ENCODE data around the gene COL5A1.
"Not testable (repeated sequence)": the region's sequence is repeated elsewhere in the genome, so short reads cannot be mapped to it uniquely, and the experiment has no call there.

COL5A1 gene

DNA sequence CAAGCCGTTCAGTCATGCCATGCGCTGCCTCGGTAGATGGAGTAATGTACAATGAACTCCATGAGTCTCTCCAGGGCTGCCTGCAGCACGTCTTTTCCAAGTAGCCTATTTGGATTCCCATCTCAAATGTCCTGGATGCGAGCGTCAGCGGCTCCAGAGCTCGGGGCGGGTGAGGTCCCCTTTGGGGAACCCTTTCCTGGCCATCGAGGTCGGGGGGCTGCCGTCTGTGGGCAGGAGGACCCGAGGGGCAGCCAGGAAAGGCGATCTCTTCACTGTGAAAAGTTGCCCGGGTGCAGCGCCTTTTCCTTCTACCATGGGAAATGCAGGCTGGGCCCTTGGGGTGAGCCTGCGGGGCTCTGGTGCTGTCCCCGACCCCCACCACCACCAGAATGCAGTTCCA is 202.1 kb downstream of the COL5A1 start:
- in situ Hi-C loops (cut with HindIII; ENCODE audit: low sequenced_read_pairs): no loop called here

DNA sequence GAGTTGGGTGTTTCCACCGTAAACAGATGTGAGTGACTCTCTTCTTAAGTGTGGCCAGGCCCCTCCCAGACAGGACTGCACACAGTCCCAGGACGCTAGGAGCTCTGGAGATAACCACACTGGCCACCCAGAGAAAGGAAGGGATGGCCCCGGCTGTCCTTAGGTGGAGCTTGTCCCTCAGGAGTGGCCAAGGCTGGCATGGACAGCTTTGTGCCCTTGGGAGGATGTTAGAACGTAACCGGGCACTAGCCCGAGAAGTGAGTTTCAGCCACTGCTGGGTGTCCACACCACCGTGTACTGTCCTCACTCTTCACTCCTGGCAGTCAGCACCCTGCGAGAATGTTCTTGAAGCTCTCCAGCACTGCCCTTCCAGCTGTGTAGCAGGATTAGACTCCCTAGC is 203.2 kb downstream of the COL5A1 start:
- in situ Hi-C loops (cut with HindIII; ENCODE audit: low sequenced_read_pairs): no loop called here

DNA sequence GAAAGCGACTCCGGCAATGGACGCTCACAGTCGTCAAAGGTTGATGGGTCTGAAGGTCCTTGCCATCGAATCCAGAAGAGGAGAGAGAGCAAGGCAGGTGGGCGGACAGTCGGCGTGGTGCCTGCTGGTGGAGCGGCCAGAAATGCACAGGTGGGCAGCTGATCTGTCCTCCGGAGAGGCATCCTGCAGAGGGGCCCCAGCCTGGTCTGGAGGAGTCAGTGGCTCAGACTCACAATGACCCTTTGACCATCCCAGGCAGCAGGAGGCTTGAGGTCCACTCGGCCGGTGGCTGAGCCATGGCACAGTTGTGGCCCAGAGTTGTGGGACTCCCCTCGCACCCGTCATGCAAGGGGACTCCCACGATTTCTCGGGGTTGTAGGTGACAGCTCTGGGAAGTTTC is 204.6 kb downstream of the COL5A1 start:
- in situ Hi-C loops (cut with HindIII; ENCODE audit: low sequenced_read_pairs): no loop called here

DNA sequence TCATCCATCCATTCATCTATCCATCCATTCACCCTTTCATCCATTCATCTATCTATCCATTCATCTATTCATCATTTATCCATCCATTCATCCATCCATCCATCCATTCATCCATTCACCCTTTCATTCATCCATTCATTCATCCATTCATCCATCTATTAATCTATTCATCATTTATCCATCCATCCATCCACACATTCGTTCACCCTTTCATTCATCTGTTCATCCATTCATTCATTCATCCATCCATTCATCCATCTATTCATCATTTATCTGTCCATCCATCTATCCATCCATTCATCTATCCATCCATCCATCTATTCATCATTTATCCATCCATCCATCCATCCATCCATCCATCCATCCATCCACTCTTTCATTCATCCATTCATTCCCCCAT is 205.1 kb downstream of the COL5A1 start:
- in situ Hi-C loops (cut with HindIII; ENCODE audit: low sequenced_read_pairs): no loop called here

DNA sequence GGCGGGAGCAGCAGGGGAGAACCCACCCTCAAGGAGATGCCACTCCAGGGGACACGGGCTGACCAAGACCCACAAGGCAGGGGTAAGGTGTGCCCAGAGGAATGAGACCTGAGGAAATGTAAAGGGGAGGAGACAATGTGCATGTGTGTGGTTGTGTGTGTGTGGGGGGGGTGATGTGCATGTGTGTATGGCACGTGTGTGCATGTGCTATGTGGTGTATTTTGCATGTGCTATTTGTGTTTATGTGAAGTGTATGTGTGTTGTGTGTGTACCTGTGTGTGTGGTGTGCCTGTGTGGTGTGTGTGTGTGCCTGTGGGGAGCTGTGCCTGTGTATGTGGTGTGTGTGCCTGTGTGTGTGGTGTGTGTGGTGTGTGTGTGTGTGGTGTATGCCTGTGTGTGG is 205.5 kb downstream of the COL5A1 start:
- in situ Hi-C loops (cut with HindIII; ENCODE audit: low sequenced_read_pairs): no loop called here

DNA sequence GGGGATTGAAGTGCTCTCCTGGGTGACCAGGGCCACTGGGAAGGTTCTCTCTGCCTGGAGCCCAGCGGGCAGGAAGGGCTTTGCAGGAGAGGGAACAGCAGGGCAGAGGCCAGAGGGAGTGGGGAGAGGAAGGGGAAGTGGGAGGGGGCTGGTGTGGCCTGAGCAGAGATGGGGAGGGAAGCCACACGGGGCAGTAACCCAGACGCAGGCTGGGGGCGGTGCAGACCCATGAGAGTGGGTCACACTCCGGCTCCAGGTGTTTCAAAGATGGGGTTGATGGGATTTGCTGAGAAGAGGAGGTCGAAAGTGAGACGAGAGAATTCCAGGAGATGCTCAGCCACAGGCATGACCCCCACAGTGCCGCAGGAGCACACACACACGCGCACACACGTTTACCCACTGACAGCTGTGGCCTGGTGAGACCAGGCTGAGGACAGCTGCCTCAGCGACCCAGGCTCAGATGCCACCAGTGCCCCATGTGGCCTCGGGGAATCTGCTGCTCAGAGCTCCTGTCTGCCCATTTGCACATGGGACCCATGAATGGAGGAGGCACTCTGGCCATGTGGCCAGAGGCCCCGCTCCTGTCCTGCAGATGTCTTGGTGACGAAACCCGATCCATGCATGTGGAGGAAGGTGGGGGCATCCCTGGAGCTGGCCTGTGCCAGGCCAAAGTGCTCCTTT is 206.3 kb downstream of the COL5A1 start:
- in situ Hi-C loops (cut with HindIII; ENCODE audit: low sequenced_read_pairs): no loop called here

DNA sequence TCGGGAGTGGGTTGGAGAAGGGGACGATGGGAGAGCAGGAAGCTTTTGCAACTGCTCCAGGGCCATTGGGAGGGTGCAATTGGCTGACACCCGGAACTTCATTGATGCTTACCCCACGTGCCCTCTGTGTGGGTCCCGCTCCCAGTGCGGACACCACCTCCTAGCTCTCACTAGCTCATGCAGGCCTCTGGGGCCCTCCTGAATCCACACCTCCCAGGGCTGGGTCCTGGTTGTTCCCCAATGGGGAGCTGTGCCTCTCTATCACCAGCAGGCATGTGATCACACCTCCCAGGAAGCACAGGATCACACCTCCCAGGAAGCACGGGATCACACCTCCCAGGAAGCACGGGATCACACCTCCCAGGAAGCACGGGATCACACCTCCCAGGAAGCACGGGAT is 206.9 kb downstream of the COL5A1 start:
- in situ Hi-C loops (cut with HindIII; ENCODE audit: low sequenced_read_pairs): no loop called here

DNA sequence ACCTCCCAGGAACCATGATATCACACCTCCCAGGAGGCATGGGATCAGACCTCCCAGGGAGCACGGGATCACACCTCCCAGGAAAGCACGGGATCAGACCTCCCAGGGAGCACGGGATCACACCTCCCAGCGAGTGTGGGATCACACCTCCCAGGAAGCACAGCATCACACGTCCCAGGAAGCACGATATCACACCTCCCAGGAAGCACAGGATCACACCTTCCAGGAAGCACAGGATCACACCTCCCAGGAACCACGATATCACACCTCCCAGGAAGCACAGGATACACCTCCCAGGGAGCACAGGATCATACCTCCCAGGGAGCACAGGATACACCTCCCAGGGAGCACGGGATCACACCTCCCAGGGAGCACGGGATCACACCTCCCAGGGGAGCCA is 209.0 kb downstream of the COL5A1 start:
- in situ Hi-C loops (cut with HindIII; ENCODE audit: low sequenced_read_pairs): no loop called here

DNA sequence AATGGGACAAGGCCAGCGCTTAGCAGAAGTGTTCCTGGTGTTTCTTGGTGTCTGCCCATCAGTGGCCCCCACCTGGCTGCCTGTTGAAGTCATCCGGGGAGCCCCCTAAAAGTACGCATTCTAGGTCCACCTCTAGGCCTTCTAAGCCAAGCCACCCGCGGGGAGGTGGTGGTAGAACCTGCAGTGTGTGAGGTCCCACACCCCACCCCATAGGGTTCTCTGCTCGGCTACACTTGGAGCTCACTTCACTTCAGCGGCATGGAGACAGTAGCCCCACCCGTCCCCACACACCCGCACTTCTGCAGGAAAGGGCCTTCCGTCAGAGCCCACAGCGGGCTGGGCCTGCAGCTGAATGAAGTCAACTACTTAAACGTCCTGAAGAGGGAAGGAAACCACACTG is 209.4 kb downstream of the COL5A1 start:
- in situ Hi-C loops (cut with HindIII; ENCODE audit: low sequenced_read_pairs): no loop called here

DNA sequence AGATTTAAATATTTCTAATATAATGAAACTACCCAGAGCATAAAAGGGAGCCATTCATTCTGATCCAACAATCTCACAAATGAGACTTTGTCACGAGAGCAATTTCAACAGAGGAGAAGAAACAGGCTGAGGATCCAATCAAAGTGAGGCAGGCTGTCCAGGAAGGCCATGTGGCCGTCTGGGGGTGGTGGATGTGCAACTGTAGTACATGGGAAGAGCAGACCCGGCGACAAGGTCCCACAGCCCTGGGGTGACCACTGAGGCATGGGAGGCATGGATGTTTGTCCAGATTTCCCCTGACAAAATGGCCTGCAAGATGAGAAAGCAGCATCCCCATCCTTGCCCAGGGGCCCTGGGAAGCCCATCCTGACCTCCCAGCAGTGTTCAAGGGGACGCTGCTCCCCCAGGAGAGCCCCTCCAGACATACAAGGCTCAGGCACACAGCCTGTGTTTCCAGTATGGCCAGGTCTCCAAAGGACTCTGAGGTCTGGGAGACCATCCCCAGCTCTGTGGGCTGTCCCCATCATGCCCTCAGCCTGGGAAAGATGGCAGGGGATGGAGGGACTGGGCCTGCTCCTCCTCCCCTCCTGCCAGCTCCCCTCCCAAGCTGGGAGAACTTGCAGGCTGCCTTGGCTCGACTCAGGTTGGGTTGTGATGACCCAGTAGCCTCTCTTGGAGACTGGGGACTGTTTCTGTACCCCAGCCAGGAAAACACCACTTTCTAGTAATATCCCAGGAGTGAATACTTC is 211.5 kb downstream of the COL5A1 start:
- in situ Hi-C loops (cut with HindIII; ENCODE audit: low sequenced_read_pairs): no loop called here

DNA sequence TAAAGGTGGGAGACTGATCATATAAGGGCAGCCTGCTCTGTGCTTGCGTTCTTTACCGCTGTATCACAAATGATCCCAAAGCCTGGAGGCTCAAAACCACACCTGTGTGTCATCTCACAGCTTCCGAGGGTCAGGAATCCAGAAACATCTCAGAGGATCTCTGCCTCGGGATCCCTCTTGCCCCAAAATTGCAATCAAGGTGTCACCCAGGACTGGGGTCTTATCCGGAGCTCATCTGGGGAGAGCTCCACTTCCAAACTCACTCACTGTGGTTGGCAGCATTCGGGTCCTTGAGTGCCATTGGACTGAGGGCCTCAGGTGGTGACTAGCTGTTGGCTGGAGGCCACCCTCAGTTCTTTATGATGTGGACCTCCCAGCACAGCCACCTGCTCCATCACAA is 212.3 kb downstream of the COL5A1 start:
- in situ Hi-C loops (cut with HindIII; ENCODE audit: low sequenced_read_pairs): no loop called here

DNA sequence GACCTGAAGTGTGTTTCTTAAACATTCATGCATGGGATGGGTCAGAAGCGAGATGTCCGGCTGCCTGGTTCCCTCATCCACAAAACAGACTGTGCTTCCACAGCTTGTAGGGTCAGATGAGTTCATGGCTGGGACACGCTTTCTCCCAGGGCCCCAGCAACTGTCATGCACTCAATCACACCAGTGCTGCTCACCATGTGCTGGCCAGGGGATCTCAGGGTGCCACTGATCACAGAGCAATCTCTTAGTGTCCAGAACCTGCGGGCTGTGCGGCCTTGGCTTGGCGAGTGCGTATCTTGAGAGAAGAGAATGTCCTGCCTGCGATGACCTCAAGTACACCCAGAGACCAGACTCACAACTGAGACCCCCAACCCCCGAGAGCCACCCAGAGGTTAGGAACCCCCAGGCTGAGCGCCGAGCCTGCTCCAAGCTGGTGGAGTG is 213.0 kb downstream of the COL5A1 start:
- in situ Hi-C loops (cut with HindIII; ENCODE audit: low sequenced_read_pairs): no loop called here

DNA sequence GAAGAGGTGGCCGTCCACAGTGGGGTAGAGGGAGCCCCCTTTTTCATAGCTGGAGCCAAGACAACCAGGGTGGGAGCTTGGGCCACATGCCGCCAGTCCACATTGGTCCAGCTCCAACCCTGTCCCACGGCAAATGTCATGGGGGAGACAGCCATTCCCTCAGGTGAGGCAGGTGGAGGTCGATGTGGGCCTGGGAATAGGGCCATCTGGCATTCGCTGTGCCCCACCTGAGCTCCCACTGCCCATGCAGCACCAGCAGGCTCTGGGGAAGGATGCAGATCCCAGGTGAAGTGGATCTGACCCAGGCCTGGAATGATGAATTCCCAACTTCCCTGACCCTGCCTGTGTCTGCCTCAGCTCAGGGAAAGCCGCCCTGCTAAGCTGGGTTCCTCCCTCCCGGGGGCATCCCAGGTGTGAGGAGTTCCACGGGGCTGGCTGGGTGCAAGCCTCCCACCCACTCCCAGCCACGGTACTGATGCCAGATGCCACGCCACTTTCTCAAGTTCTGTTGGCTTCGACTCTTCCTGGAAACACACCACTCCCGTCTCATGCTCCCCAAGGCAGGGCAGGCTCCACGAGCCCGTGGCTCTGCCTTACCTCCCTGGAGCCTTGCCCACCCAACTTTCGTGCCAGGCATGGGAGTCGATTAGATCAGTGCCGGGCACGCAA is 213.8 kb downstream of the COL5A1 start:
- in situ Hi-C loops (cut with HindIII; ENCODE audit: low sequenced_read_pairs): no loop called here

DNA sequence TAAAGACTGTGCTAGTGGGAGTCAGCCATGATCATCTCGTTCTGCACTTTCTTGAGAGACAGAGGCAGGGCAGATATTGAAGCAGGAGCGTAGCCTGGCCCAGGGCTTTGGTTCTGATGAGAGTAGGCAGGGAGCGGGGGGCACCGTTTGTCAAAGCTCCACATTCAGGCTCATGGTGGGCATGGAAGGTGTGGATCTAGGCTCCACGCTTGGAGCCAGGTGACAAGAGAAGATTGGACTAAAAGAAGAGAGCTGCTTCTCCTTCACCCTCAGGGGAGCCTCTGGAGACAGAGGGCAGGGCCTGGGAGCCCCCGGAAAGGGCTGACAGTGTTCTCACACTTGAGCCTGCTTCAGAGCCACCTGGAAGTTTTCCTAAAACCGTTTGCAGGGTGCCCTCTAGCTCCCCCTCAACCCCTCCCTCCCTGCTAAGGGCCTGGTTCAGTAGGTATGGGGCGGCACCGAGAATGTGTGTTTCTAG is 214.3 kb downstream of the COL5A1 start:
- in situ Hi-C loops (cut with HindIII; ENCODE audit: low sequenced_read_pairs): no loop called here

DNA sequence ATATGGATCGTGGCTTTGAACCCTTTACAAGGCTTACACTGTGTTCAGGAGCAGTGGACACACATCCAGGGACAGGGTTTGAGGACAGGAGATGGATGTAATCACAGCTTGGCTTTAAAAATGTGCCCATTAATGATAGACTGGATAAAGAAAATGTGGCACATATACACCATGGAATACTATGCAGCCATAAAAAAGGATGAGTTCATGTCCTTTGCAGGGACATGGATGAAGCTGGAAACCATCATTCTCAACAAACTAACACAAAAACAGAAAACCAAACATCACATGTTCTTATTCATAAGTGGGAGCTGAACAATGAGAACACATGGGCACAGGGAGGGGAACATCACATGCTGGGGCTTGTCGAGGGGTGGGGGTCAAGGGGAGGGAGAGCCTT is 215.8 kb downstream of the COL5A1 start:
- in situ Hi-C loops (cut with HindIII; ENCODE audit: low sequenced_read_pairs): not testable (repeated sequence)

DNA sequence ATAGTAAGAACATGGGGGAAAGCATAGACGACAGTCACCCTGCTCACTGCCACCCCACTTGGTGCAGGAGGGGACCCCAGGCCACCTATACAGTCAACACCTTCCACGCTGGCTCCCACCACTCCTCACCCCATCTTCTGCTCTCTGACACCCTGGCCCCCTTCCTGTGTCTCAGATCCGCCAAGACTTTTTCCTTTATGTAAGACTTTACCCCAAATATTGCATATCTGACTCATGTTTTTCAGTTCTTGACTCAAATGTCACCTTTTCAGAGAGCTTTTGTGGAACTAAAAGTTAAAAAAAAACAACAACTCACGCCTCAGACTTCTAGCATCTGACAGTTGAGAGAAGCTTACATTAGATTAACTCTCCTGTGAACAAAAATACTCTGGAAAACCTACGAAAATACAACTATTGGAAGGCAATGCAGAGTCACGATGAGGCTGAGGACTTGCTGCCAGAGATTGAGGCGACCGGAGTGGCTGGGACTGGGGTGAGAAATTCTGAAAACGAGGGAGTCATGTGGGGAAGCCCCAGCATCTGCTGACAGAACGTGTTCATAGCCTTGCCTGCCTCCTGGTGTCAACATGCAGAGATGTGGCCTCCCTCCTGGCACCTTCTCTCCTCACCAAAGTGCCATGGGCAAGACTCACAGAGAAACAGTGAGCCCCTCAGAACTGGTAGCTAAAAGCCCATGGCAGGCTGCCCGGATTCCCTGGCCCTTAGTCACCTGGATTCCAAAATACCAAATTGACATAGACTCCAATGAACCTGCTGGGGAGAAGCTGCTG is 216.6 kb downstream of the COL5A1 start:
- in situ Hi-C loops (cut with HindIII; ENCODE audit: low sequenced_read_pairs): no loop called here

DNA sequence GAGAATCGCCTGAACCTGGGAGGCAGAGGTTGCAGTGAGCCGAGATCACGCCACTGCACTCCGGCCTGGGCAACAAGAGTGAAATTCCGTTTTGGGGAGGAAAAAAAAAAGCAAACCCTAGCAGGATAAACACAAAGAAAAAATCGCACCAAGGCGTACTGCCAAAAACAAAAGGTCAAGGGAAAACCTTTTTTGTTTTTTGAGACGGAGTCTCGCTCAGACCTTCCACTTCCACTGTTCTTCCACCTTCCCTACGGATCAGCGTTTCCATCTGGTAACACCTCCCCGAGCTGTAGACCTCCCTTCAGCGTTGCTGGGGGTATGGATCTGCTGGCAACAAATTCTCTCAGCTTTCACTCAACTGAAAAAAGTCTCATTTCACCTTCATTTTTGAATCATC is 218.9 kb downstream of the COL5A1 start:
- in situ Hi-C loops (cut with HindIII; ENCODE audit: low sequenced_read_pairs): no loop called here

DNA sequence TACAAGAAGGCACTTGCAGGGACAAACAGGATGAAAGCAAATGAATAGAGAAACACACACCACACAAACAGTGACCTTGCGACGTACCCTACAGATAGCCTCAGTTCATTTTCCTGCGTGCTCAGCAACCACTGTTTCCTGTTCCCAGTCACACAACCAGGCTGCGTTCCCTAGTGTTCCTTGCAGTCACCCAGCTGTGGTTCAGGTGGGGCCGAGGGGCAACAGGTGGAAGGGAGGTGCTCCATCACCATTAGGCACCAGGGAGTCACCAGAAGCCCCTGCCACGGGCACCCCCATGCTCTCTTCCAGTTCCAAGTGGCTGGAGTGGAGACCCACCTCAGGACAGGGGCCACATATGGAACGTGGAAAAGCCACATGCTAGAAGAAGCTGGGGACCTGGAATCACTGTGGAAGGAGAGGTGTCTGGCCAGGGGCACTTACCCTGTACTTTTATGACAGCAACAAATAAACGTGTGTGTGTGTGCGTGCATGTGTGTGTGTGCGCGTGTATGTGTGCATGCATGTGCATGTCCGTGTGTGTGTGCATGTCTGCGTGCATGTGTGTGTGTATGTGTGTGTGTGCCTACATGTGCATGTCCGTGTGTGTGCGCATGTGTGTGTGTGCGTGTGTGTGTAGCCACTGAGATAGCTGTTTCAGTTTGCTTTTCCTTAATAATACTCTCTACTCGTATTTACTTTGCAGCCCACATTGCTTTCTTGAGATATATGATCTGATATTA is 220.2 kb downstream of the COL5A1 start:
- in situ Hi-C loops (cut with HindIII; ENCODE audit: low sequenced_read_pairs): no loop called here

DNA sequence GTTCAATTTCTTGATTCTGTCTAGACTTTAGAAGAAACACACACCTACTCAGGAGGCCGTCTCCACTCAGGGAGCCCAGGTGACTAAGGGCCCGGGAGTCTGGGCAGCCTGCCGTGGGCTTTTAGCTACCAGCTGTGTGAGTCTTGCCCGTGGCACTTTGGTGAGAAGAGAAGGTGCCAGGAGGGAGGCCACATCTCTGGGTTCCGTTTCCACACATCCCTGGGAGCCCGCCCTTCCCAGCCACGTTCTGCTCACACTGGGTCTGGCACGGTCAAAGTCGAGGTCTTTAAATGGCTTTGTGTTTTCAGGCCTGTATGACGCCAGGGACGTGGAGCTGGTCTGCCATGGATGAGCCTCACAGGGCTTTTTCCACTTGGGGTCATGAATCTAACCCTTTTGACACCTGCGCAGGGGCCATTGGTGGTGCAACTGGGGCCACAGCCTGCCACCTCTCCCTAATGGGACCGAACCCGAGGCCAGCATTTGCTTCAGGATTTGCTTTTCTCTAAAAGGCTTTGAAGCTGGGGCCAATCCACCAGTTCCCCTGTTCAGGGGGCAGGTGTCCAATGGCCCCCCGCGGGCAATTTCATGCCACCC is 221.8 kb downstream of the COL5A1 start:
- in situ Hi-C loops (cut with HindIII; ENCODE audit: low sequenced_read_pairs): no loop called here

All from endothelial cell of hepatic sinusoid (primary cell).